ENCODE data around the gene ZBTB49.

DNA sequence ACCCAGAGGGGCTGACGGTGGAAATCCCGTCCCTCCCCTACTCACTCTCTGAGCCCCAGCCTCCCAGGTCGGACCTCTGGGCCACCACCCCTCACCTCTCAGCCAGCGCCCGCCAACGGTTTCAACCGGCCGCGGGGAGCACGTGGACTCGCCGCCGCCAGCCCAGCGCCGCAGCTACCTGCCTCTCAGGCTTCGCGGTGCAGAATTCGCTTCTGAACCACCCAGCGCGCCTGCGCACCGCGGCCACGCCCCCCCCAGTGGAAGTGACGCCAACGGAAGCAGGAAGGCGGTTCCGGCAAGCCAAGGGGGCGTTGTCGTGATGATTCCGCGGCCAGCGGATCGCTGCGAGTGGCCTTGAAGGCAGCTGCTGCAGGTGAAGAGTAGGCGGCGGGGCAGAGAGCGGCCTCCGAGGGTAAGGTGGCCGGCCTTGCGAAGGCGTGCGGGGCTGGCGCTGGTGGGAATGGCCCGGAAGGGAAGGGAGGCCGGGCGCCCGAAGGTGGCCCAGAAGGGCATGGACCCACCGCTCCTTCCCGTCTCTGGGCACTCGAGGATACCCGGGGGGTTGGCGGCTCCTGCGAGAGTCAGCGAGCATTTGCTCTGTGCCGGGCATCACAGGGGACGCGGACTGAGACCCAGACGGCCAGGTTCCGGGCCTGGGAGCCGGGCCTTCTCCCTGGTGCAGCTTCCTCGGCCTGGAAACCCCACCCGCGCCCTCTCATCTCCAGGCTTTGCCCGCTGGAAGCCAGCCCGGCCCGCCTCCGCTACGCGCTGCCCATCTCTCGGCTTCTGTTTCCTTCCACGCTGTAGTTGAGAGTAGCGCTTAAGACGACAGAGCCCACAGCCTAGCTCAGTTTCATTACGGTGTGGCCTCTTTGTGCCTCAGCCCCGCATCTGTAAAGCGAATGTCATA is at the start of gene ZBTB49, which contains the start of gene LYAR:
- TF ChIP-seq, protein P1, sequence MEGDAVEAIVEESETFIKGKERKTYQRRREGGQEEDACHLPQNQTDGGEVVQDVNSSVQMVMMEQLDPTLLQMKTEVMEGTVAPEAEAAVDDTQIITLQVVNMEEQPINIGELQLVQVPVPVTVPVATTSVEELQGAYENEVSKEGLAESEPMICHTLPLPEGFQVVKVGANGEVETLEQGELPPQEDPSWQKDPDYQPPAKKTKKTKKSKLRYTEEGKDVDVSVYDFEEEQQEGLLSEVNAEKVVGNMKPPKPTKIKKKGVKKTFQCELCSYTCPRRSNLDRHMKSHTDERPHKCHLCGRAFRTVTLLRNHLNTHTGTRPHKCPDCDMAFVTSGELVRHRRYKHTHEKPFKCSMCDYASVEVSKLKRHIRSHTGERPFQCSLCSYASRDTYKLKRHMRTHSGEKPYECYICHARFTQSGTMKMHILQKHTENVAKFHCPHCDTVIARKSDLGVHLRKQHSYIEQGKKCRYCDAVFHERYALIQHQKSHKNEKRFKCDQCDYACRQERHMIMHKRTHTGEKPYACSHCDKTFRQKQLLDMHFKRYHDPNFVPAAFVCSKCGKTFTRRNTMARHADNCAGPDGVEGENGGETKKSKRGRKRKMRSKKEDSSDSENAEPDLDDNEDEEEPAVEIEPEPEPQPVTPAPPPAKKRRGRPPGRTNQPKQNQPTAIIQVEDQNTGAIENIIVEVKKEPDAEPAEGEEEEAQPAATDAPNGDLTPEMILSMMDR (IDR thresholded peaks at IDR 0.05): no peak
- TF ChIP-seq POLR2A (IDR thresholded peaks at IDR 0.05): peak in 3 of 4 donors; percentile 50 to 77 (median 75)

Measured in esophagus squamous epithelium (tissue), 4 donors.